ENCODE results near the gene PPT1. TPM values are rescaled to one million over a fixed set of nuclear protein-coding genes. Genes with fewer than 3 reads are reported as not detected.

PPT1 gene
- total RNA-seq, 1 experiment from 2014 or later, result 57.8 TPM

- Mint-ChIP-seq H3K27me3 (ENCODE audit: unreplicated experiment) (no peaks in the 10 kb centered on the region), H3K27ac (ENCODE audit: unreplicated experiment) (peak overlapping the region; percentile 3), H3K9me3 (ENCODE audit: low read depth, unreplicated experiment) (no peaks in the 10 kb centered on the region), H3K4me3 (ENCODE audit: low read depth, unreplicated experiment) (peak overlapping the region; percentile 85), H3K4me1 (ENCODE audit: low read depth, unreplicated experiment) (peaks cover 29% of the 10 kb centered on the region), H3K36me3 (ENCODE audit: insufficient read depth, unreplicated experiment) (peaks cover 53% of the 10 kb centered on the region)
- TF ChIP-seq, protein P1, sequence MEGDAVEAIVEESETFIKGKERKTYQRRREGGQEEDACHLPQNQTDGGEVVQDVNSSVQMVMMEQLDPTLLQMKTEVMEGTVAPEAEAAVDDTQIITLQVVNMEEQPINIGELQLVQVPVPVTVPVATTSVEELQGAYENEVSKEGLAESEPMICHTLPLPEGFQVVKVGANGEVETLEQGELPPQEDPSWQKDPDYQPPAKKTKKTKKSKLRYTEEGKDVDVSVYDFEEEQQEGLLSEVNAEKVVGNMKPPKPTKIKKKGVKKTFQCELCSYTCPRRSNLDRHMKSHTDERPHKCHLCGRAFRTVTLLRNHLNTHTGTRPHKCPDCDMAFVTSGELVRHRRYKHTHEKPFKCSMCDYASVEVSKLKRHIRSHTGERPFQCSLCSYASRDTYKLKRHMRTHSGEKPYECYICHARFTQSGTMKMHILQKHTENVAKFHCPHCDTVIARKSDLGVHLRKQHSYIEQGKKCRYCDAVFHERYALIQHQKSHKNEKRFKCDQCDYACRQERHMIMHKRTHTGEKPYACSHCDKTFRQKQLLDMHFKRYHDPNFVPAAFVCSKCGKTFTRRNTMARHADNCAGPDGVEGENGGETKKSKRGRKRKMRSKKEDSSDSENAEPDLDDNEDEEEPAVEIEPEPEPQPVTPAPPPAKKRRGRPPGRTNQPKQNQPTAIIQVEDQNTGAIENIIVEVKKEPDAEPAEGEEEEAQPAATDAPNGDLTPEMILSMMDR (IDR thresholded peaks at IDR 0.05; ENCODE audit: unreplicated experiment), result no peak
- CTCF ChIA-PET, result no interaction called here
- intact Hi-C loops (cut with micrococcal nuclease; ENCODE audit: unreplicated experiment), result no loop called here
- BruUV-seq (replicated peaks), result no TSS peak
- DNase-seq, result no peak
These were observed 54.7 kb downstream of the PPT1 start for GRCh38 chr1:40042341-40042740.

GRCh38 chr1:40041466-40041838 lies 55.6 kb downstream of the PPT1 start:
- no TSS peak for BruUV-seq (replicated peaks)
- TF ChIP-seq, protein P1 (IDR thresholded peaks at IDR 0.05; ENCODE audit: unreplicated experiment), result no peak
- Mint-ChIP-seq H3K4me3 (ENCODE audit: low read depth, unreplicated experiment) (peak overlapping the region; percentile 85), H3K27me3 (ENCODE audit: unreplicated experiment) (no peaks in the 10 kb centered on the region), H3K4me1 (ENCODE audit: low read depth, unreplicated experiment) (peaks cover 29% of the 10 kb centered on the region), H3K27ac (ENCODE audit: unreplicated experiment) (peak overlapping the region; percentile 77), H3K36me3 (ENCODE audit: insufficient read depth, unreplicated experiment) (peaks cover 53% of the 10 kb centered on the region), H3K9me3 (ENCODE audit: low read depth, unreplicated experiment) (no peaks in the 10 kb centered on the region)
- CTCF ChIA-PET, result no interaction called here
- intact Hi-C loops (cut with micrococcal nuclease; ENCODE audit: unreplicated experiment), result no loop called here
- DNase-seq, result no peak

DNA sequence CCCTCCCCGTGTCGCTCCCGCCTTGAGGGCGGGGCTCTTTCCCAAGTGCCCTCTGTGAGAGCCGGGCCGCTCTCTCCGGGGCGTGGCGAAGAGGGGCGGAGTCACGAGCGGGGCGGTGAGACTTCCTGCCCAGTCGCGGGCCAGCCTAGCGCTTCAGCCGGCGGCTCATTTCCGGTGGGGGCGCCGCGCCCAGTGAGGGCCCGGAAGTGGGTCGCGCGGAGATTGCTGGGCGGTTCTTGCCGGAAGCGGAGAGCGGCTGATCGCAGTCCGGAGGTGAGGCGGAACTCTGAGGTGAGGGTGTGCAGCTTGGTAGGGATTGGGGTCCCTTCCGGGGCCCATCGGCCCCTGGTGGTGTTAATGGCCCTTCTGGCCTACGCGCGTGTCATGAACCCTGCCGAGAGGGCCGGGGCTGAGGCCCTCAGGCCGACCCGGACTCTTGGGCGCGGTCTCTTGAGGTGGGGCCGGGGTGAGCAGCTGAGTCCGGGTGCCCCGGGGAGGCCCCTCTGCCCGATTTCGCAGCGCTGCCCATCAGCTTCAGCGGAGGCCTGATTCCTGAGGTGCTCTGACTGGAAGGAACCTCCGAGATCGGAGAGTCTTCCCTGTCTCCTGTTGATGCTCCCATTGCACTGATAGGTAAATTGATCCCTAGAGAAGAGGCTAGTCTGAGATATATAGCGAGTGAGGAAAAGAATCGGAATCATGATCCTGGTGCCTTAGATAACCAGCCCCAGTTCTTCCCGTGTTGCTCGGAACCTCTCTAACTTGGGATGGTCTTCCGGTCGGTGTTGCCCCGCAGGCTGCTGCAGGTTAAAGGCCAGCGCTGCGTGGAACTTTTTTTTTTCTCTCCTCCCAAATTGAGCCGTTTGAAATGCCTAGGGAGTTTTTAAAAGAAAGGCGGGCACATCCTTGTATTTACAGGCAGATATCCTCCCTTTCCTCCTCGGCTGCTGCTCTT lies 56.3 kb downstream of the PPT1 start, which contains the start of gene CAP1:
CAP1 (plus strand) TSS at position 219 of the 955 bp plus-strand sequence. CDS start 18,618 bp downstream, outside the sequence.
- Mint-ChIP-seq H3K4me1 (ENCODE audit: low read depth, unreplicated experiment) (peaks cover 29% of the 10 kb centered on the region), H3K27me3 (ENCODE audit: unreplicated experiment) (no peaks in the 10 kb centered on the region), H3K9me3 (ENCODE audit: low read depth, unreplicated experiment) (no peaks in the 10 kb centered on the region), H3K36me3 (ENCODE audit: insufficient read depth, unreplicated experiment) (peaks cover 53% of the 10 kb centered on the region), H3K27ac (ENCODE audit: unreplicated experiment) (peak within 1 kb of the TSS; percentile 77), H3K4me3 (ENCODE audit: low read depth, unreplicated experiment) (peak within 1 kb of the TSS; percentile 85)
- DNase-seq, result peak; percentile 99
- TF ChIP-seq, protein P1 (IDR thresholded peaks at IDR 0.05; ENCODE audit: unreplicated experiment), result no peak
- intact Hi-C loops (cut with micrococcal nuclease; ENCODE audit: unreplicated experiment), result no loop called here
- CTCF ChIA-PET, result interaction anchor here (0.5 to 1.5 kb wide), 2 partner anchors 11 to 448 kb away, joined by 3 to 8 read pairs; no protein-coding TSS in a partner anchor
- BruUV-seq (replicated peaks), result TSS peak; percentile 75

DNA sequence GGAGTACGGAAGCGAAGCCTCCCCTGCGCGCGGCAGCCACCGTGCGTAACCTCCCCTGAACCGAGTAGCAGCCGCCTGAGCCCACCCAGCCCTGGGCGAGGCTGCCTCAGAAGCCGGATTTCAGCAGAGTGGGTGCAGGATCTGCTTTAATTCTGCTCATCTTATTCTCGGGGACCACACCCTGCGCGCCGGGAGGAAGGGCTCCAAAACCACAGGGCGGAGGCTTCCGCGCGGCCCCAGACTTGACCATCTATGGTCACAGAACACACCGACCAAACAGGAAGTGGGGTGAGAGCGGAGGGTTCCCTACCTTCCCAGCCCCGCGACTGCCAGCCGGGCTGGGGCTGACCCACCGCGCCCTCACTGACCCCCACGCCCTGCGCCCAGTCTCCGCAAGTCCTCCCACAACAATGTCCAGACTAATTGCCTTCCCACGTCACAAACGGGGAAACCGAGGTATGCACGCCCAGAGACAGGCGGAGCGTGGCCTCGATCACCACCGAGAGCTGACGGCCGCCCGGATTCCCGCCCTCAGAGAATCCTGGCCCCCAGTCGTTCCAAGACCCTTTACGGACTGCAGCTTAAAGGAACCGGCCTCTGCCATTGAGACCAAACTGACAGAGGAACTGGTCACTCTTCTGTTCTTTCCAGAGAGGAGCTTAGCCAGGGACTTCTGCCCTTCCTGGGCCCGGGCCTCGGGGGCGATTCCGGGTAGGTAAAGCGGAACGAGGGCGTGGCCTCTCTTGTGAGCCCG lies 57.1 kb downstream of the PPT1 start:
- H3K4me1 Mint-ChIP-seq (ENCODE audit: low read depth, unreplicated experiment), result peaks cover 29% of the 10 kb centered on the region
- CTCF ChIA-PET, result interaction anchor here (0.5 to 1.5 kb wide), 5 partner anchors 10 to 448 kb away, joined by 3 to 8 read pairs (median 3); partner anchors contain the start of genes MYCL and SMAP2
- peaks cover 44% of the 10 kb centered on the region for H3K36me3 Mint-ChIP-seq (ENCODE audit: insufficient read depth, unreplicated experiment)

More for the DNA sequence above, 57.1 kb downstream of the PPT1 start:
- TF ChIP-seq, protein P1 (IDR thresholded peaks at IDR 0.05; ENCODE audit: unreplicated experiment), result no peak
- Mint-ChIP-seq H3K27me3 (ENCODE audit: unreplicated experiment) (no peaks in the 10 kb centered on the region), H3K9me3 (ENCODE audit: low read depth, unreplicated experiment) (no peaks in the 10 kb centered on the region), H3K27ac (ENCODE audit: unreplicated experiment) (peak overlapping the region; percentile 77), H3K4me3 (ENCODE audit: low read depth, unreplicated experiment) (peak overlapping the region; percentile 85)
- peak; percentile 85 for DNase-seq
- intact Hi-C loops (cut with micrococcal nuclease; ENCODE audit: unreplicated experiment), result no loop called here
- BruUV-seq (replicated peaks), result TSS peak; percentile 84
